A375 (cell line): ENCODE measurements around the gene SSTR1. TPM values are rescaled to one million over a fixed set of nuclear protein-coding genes. Genes with fewer than 3 reads are reported as not detected.

Source experiments
- total RNA-seq: library from RNA; depleted of rRNA; stranded (reverse); fragments of >200 nt; shearing (Covaris generic); gene quantifications from 2 replicates; pipeline ENCODE4 v1.2.3, GENCODE V29; 2014; rRNA removed

Gene SSTR1, protein sequence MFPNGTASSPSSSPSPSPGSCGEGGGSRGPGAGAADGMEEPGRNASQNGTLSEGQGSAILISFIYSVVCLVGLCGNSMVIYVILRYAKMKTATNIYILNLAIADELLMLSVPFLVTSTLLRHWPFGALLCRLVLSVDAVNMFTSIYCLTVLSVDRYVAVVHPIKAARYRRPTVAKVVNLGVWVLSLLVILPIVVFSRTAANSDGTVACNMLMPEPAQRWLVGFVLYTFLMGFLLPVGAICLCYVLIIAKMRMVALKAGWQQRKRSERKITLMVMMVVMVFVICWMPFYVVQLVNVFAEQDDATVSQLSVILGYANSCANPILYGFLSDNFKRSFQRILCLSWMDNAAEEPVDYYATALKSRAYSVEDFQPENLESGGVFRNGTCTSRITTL
- total RNA-seq: not detected in 2 replicates

DNA sequence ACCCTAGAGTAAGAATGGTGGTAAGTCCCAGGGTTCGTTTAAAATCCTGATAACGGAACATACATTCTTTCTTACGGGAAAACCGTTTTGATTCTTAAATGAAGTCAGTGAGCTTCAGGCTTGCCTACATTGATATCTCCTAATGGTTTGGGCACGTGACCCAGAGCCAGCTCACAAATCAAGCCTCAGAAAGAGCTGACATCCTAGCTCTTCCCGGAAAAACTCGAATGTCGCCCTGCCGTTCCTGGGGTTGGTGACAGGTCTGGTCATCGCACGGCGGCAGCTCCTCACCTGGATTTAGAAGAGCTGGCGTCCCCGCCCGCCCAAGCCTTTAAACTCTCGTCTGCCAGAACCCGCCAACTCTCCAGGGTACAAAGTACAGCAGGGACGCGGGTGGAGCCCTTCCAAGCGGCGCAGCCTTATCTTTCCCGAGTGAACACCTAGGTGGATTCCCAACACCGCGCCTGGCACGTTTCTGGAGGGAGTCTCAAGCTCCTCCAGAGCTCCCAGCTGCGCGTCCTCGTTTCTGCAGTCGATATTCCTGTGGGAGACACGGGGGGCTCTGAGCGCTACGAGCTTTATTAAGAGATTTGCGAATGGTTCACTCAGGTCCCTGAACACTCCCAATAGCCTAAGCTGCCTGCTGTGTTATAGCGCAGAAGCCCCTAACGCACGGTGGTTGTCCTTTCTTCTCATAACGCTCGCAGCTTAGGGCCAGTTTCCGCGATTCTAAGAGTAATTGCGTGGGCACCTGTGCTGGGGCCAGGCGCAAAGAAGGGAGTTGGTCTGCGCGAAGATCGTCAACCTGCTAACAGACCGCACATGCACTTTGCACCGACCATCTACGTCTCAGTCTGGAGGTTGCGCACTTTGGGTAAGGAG, at the start of gene SSTR1:
Gene SSTR1 (plus strand): TSS at position 169 of the 882 bp plus-strand sequence. CDS start 1,486 bp downstream, outside the sequence.

DNA sequence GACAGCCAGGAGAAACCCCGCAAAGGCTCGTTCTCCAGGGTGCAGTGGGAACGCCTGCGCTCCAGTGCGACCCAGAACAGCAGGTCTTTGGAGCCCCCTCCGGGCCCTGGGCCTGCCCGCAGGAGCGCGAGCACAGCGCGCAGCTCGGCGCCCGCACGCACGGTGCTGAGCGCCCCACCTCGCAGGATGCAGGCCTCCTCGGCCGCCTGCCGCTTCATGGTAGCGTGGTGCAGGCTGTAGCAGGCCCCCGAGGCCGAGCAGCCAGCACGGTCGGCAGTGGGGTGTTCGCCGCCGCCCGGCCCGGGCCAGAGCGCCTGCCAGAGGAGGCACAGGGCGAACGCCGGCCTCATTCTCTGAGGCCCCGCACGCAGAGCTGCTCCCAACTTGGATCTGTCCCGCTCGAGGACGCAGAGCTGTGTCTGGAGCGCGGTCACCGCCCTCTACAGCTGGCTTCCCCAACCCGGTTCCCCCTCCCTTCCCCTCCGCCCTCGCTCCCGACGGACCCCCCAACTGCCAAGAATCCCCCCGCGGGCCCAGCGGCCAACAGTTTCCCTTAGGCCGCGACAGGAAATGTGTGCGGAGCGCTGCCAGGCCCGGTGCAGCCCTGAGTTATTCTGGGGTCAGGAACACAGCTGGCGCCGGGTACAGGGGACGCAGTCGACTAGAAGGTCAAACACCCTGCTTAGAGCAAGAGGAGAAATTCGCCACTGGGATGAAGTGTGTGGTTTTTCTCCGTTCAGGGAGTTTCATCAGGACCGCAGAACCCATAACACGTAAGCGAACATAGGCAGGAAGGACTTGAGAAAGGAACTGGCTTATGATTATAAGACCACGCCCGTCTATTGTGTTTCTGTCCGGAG, 48.2 kb downstream of the SSTR1 start, which contains the start of gene CLEC14A:
Gene CLEC14A (minus strand): TSS at position 421 of the 860 bp plus-strand sequence. CDS start 71 bp downstream, at position 350.

Other genes starting within 250 kb of the SSTR1 start
- gene CLEC14A, start 48.2 kb downstream of the SSTR1 start, total RNA-seq: not detected in 2 replicates